H54 (cell line): Measurements from ENCODE around the gene DEFB131B.
"Not testable (repeated sequence)": the region's sequence is repeated elsewhere in the genome, so short reads cannot be mapped to it uniquely, and the experiment has no call there.

Experiments used
- DNase-seq: peaks from one replicate; pipeline ENCODE4 v3.0.0; 2011; ENCODE audit warnings: low spot score, mixed read lengths; ENCODE audit not compliant: insufficient read length
- FAIRE-seq: peaks from 3 replicates; lab custom pipeline; 2011; peaks lifted over from hg19 to GRCh38; lab: Jason Lieb, UNC
- POLR2A ChIP-seq: IDR thresholded peaks from 2 replicates; pipeline ENCODE4 v1.6.1; 2011; ENCODE audit warnings: low read depth, mild to moderate bottlenecking, low read length

DEFB131B gene

DNA sequence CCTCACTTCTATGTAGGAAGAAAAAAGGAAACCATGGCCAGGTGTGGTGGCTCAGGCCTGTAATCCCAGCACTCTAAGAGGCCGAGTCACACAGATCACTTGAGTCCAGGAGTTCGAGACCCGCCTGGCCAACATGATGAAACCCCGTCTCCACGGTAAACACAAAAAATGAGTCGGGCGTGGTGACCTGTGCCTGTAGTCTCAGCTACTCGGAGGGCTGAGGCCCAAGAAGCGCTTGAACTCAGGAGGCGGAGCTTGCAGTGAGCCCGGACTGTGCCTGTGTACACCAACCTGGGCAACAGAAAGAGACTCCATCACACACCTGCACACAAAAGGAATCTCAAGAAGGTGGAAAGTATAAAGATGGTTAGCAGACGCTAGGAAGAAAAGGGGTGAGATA, 17.7 kb downstream of the DEFB131B start:
- FAIRE-seq (no peak), DNase-seq (no peak)
- no peak for TF ChIP-seq POLR2A

DNA sequence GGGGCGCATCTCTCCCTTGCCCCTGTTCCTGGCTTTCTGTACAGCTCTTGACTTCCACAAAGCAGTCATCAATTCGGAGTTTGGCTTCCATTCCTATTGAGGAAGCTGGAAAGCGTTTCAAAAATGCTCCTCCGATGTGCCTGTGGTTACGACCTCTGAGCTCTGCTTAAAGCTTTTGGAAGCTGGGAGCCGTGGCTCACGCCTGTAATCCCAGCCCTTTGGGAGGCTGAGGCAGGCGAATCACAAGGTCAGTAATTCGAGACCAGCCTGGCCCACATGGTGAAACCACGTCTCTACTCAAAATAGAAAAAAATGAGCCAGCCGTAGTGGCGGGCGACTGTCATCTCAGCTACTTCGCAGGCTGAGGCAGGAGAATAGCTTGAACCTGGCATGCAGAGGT, 22.9 kb downstream of the DEFB131B start:
- DNase-seq, FAIRE-seq: not testable (repeated sequence)

DNA sequence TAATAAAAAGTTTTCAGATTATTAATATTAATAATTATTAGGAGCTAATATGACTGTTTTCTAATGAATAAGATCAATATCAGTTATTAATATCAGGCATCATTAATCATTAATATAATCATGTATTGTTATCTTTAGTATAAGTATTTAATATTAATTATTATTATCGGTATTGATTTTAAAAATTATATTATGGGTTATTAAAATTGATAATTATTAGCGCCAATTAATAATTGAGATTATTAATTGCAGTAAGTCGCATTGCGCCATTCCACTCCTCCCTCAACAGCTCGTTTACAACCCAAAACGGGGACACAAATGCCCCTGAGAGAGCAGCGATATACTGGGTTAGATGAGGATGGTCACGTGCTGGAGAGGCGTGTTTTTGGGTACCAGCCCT, 30.0 kb downstream of the DEFB131B start:
- no peak for TF ChIP-seq POLR2A
- FAIRE-seq, result no peak
- DNase-seq, result no peak

- FAIRE-seq, DNase-seq: not testable (repeated sequence)
Measured at GRCh38 chr11:71910775-71911174, 32.5 kb downstream of the DEFB131B start.

- DNase-seq, FAIRE-seq: not testable (repeated sequence)
Measured at GRCh38 chr11:71911321-71911985, 33.2 kb downstream of the DEFB131B start.

- DNase-seq, FAIRE-seq: not testable (repeated sequence)
Measured at GRCh38 chr11:71911986-71912340, 33.7 kb downstream of the DEFB131B start.

- DNase-seq, result no peak
- TF ChIP-seq POLR2A, result no peak
- FAIRE-seq, result no peak
Measured at GRCh38 chr11:71913756-71914526, 35.7 kb downstream of the DEFB131B start.

DNA sequence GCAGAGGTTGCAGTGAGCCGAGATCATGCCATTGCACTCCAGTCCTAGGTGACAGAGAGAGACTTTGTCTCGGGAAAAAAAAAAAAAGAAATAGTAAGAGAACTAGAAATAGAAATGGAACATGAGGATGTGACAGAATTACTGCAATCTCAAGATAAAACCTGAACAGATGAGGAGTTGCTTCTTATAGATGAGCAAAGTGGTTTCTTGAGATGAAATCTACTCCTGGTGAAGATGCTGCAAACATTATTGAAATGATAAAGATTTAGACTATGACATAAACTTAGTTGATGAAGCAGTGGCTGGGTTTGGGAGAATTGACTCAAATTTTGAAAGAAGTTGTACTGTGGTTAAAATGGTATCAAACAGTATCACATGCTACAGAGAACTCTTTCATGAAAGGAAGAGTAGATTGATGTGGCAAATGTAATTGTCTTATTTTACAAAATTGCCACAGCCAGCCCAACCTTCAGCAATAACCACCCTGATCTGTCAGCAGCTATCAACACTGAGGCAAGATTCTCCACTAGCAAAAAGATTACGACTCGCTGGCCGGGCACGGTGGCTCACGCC, 36.5 kb downstream of the DEFB131B start:
- DNase-seq (no peak), FAIRE-seq (no peak)
- no peak for TF ChIP-seq POLR2A

DNA sequence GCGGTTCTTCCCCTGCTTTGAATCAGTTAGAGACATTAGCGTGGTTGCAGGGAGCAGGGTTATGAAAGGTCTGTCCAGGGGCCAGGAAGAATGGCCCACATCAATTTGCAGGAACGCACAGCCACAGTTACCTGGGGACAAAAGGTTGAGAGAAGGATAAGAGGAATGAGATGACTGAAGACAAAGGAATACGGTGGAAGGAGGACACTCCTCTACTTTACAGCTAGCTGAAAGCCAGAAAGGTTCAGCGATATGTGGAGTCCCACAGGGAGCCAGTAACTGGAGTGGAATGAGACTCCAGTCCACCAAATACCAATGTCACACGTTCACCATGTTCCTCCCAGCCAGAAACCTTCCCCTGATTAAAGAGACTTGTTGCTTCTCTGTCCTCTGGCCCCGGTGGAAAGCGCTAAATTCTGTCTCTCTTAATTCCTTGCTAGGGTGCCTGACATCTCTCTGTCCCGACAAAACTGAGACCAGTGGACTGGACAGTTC, 39.4 kb downstream of the DEFB131B start:
- TF ChIP-seq POLR2A, result no peak
- FAIRE-seq, result no peak

GRCh38 chr11:71927820-71928736, 49.8 kb downstream of the DEFB131B start, which contains the start of gene XNDC1N:
TSS of gene XNDC1N (minus strand) at chr11:71928594. CDS start at chr11:71923353, 5,241 bp downstream.
- DNase-seq, result peak; percentile 65
- no peak for FAIRE-seq
- peak; percentile 46; the same call in 1 of the 2 replicates for TF ChIP-seq POLR2A

More for the DNA sequence above, 39.4 kb downstream of the DEFB131B start:
- DNase-seq, result no peak

DNA sequence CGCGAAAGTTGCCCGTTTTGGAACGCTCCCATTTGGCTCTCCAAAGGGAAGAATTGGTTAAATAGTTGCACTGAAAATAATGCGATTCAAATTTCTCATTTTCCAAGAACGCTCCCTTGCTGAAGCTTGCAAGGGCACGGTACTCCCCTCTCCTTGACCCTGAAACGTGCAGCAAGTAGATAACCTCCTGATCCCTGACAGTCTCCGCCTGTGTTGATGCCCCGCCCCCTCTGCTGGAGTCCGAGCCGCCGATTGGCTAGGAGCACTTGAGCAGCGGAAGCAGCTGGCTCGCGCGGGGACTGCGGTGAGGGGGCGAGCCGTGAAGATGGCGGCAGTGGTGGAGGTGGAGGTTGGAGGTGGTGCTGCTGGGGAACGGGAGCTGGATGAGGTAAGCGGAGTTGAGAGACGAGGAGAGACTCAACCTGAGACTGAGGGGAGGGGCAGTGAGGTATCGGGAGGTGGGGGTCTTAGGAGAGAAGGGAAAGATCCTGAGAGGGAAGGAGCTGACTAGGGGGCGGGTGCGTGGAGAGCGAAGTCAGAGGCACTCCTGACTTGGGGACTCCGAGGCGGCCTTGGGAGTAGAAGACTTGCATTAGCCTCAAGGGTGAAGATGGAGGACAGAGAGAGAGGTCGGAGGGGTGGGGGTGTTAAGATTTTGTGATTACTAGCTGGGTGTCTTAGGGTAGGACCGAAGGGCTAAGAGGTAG, 50.6 kb downstream of the DEFB131B start, which contains the start of gene RNF121:
Gene RNF121 (plus strand): TSS at position 310 of the 707 bp plus-strand sequence. CDS start 16 bp downstream, at position 326.
- TF ChIP-seq POLR2A, result peak; percentile 93

DNA sequence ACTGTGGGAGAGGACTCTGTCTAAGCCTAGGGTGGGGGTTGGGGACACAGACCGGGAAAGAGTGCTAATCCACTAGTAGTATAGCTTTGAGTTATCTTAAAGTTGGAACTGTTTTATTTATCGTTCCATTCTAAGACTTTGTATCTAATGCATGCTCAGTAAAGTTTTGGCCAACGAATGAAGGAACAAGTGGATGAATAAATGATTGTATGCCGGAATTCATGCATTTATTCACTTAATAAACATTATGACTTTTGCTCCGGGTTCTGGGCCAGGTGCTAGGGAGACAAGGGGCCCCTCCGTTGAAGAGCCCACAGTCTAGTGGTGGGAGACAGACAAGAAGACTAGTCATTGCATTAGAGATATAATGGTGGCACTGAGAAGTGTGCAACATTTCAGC, 51.2 kb downstream of the DEFB131B start:
- DNase-seq (no peak), FAIRE-seq (no peak)
- no peak for TF ChIP-seq POLR2A

More for the DNA sequence above, 50.6 kb downstream of the DEFB131B start, which contains the start of gene RNF121:
- DNase-seq, result peak; percentile 86
- FAIRE-seq, result no peak
